ENCODE measurements around the gene AP1G2. TPM values are rescaled to one million over a fixed set of nuclear protein-coding genes. Genes with fewer than 3 reads are reported as not detected.

Gene AP1G2
- total and polyA plus RNA-seq, 2 of the 4 experiments (the other 2 are of a cell fraction) = 2.9 to 19.2 TPM

GRCh38 chr14:23570806-23571483 is 3.4 kb upstream of the AP1G2 start:
- no peak overlapping the region for H3K27ac ChIP-seq (ENCODE audit: insufficient read depth, low read length)
- H4K20me1 ChIP-seq (ENCODE audit: insufficient read depth, low read length) = no peaks in the 10 kb centered on the region
- H4K91ac ChIP-seq (ENCODE audit: insufficient read depth, low read depth, low read length) = no peak overlapping the region
- H3K56ac ChIP-seq (ENCODE audit: extremely low read depth, insufficient read depth, low read length) = no peak overlapping the region
- ChIA-PET CTCF (no interaction called here), POLR2A (ENCODE audit: unreplicated experiment) (no interaction called here)
- no peak overlapping the region for H3K4me3 ChIP-seq (ENCODE audit: insufficient read depth, low read depth, low read length)
- ATAC-seq (ENCODE audit: low read depth) = no peak
- no peak overlapping the region for H3K18ac ChIP-seq (ENCODE audit: low read depth, low read length)
- dilution Hi-C loops (cut with HindIII; ENCODE audit: low sequenced_read_pairs, unreplicated experiment) (no loop called here), intact Hi-C loops (cut with micrococcal nuclease) (no loop called here), in situ Hi-C loops (cut with MboI; ENCODE audit: low sequenced_read_pairs) (no loop called here)
- no peak overlapping the region for H3K9ac ChIP-seq (ENCODE audit: low read depth, low read length)
- TF ChIP-seq BHLHE40 (IDR thresholded peaks at IDR 0.05; ENCODE audit: low read depth, low read length) (no peak), MAFK (IDR thresholded peaks at IDR 0.05; ENCODE audit: low read depth, low read length) (no peak), CHD1 (IDR thresholded peaks at IDR 0.05; ENCODE audit: low read depth, low read length) (no peak), POLR2A (IDR thresholded peaks at IDR 0.05; ENCODE audit: low read depth, low read length) (no peak), FOS (IDR thresholded peaks at IDR 0.05; ENCODE audit: low read depth, low read length) (no peak), NFE2L2 (IDR thresholded peaks at IDR 0.05; ENCODE audit: low read depth, low read length) (no peak), ELK1 (IDR thresholded peaks at IDR 0.05; ENCODE audit: borderline replicate concordance, low read depth, low read length) (no peak)
- no peak overlapping the region for H2BK120ac ChIP-seq (ENCODE audit: low read depth, low read length)
- BruUV-seq (replicated peaks) = no TSS peak
- H3K4me2 ChIP-seq (ENCODE audit: low read depth, low read length) = no peak overlapping the region
- H2AK9ac ChIP-seq (replicated peaks; ENCODE audit: low read depth, low read length, poor library complexity) = no peak overlapping the region
- H3K27me3 ChIP-seq (ENCODE audit: control insufficient read depth, insufficient read depth, low read length) = peaks cover 49% of the 10 kb centered on the region
- H3K9me3 ChIP-seq (ENCODE audit: control insufficient read depth, insufficient read depth, low read length) = no peaks in the 10 kb centered on the region; the same call in 1 of the 2 replicates
- no peak overlapping the region for H3K23ac ChIP-seq (ENCODE audit: low read depth, low read length)
- 54% methylated on average over 12 of the region's 23 CpGs; no CpG with 5 or more reads in 1 of the 2 experiments for WGBS, 2 experiments (ENCODE audit: extremely low coverage in 2 of 2, insufficient read length in 1 of 2)
- H3K4me1 ChIP-seq (ENCODE audit: control insufficient read depth, insufficient read depth, low read length) = peaks cover 2% of the 10 kb centered on the region; the same call in 1 of the 2 replicates
- no peaks in the 10 kb centered on the region for H3K36me3 ChIP-seq (ENCODE audit: control insufficient read depth, insufficient read depth, low read length)
- H2AK5ac ChIP-seq (ENCODE audit: low read depth, low read length) = no peak overlapping the region
- no peak overlapping the region for H4K8ac ChIP-seq (ENCODE audit: low read depth in 2 of 2, low read length in 2 of 2)
- no peak overlapping the region for H2BK15ac ChIP-seq (ENCODE audit: low read depth, low read length)
- H2BK5ac ChIP-seq (ENCODE audit: low read depth, low read length, poor library complexity, severe bottlenecking) = no peak overlapping the region
- H3K79me1 ChIP-seq (ENCODE audit: low read depth in 1 of 2, low read length in 2 of 2) = no peaks in the 10 kb centered on the region; a peak in 1 of 4 replicates
- peaks cover 10% of the 10 kb centered on the region; the same call in 1 of the 2 replicates for H3K9me1 ChIP-seq (ENCODE audit: insufficient read depth, low read length)
- H3K14ac ChIP-seq (replicated peaks; ENCODE audit: low read depth, low read length) = no peak overlapping the region
- H2BK20ac ChIP-seq (ENCODE audit: low read depth, low read length) = no peak overlapping the region
- no peak overlapping the region for H3K4ac ChIP-seq (ENCODE audit: low read depth, low read length)
- no peak for DNase-seq
- H2AFZ ChIP-seq (replicated peaks; ENCODE audit: low read length, poor library complexity) = no peak overlapping the region
- H4K5ac ChIP-seq (ENCODE audit: low read depth, low read length) = no peak overlapping the region

All from IMR-90 (cell line).